ENCODE data around the gene GNAO1. TPM values are rescaled to one million over a fixed set of nuclear protein-coding genes. Genes with fewer than 3 reads are reported as not detected.
"Not testable (repeated sequence)": the region's sequence is repeated elsewhere in the genome, so short reads cannot be mapped to it uniquely, and the experiment has no call there.

The GNAO1 gene
- total and polyA plus RNA-seq, 2 donors (not counting 1 experiment from before 2014, with no cell fraction given): 0.13 to 5.1 TPM

DNA sequence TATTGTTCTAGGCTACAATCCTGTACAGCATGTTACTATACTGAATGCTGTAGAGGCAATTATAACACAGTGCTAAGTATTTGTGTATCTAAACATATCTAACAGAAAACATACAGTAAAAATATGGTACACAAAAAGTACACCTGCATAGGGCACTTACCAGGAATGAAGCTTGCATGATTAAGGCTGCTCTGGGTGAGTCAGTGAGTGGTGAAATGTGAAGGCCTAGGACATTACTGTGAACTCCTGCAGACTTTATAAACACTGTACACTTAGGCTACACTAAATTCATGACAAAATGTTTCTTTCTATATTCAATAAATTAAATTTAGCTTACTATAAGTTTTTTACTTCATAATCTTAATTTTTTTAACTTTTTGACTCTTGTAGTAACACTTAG lies 196.9 kb downstream of the GNAO1 start:
- H3K27me3 Mint-ChIP-seq: no peaks in the 10 kb centered on the region
- H3K27ac Mint-ChIP-seq: no peak overlapping the region
- no peaks in the 10 kb centered on the region for H3K27me3 ChIP-seq (replicated peaks in 1 of 4; ENCODE audit: control extremely low read depth in 1 of 4, control insufficient read depth in 3 of 4, insufficient read depth in 4 of 4, low read length in 3 of 4)
- H4K20me1 ChIP-seq (ENCODE audit: control insufficient read depth, insufficient read depth, low read length, poor library complexity, severe bottlenecking): peaks cover 42% of the 10 kb centered on the region
- TF ChIP-seq EZH2 (IDR thresholded peaks at IDR 0.05; ENCODE audit: borderline replicate concordance, insufficient read depth, low read depth, low read length, poor library complexity, severe bottlenecking) (no peak), CTCF (IDR thresholded peaks at IDR 0.05) (no peak)
- DNase-seq (no peak), ATAC-seq (ENCODE audit: low read depth) (no peak)
- no peak overlapping the region for H3K27ac ChIP-seq (ENCODE audit: low read length in 2 of 2)
- no peak overlapping the region for H3K4me2 ChIP-seq (replicated peaks; ENCODE audit: low read depth, low read length, poor library complexity, severe bottlenecking)
- H3K4me1 Mint-ChIP-seq: no peaks in the 10 kb centered on the region
- ChIA-PET POLR2A (no interaction called here), CTCF (interaction anchor here (0.5 to 0.7 kb wide), 2 partner anchors 314 to 406 kb away, joined by 3 to 5 read pairs; no protein-coding TSS in a partner anchor)
- no peaks in the 10 kb centered on the region for H3K4me1 ChIP-seq (ENCODE audit: control insufficient read depth in 2 of 2, insufficient read depth in 2 of 2, low read length in 2 of 2)
- no peak overlapping the region for H2AFZ ChIP-seq (ENCODE audit: insufficient read depth, low read depth, low read length, poor library complexity, severe bottlenecking)
- no peaks in the 10 kb centered on the region for H3K9me3 ChIP-seq (ENCODE audit: control extremely low read depth in 1 of 3, control insufficient read depth in 2 of 3, insufficient read depth in 1 of 3, low read length in 2 of 3)
- H3K9ac ChIP-seq (ENCODE audit: low read length): no peak overlapping the region
- peaks cover 13 to 79% of the 10 kb centered on the region in 2 experiments for H3K36me3 ChIP-seq (replicated peaks in 1 of 2; ENCODE audit: control extremely low read depth in 1 of 2, control insufficient read depth in 1 of 2, extremely low read depth in 1 of 2, insufficient read depth in 2 of 2, low read length in 1 of 2)
- no peak overlapping the region for H3K4me3 ChIP-seq (ENCODE audit: control extremely low read depth in 1 of 5, extremely low read depth in 1 of 5, insufficient read depth in 1 of 5, low read depth in 2 of 5, low read length in 4 of 5)
- no peak overlapping the region for H3K4me3 Mint-ChIP-seq
- peaks cover 46% of the 10 kb centered on the region for H3K79me2 ChIP-seq (ENCODE audit: control insufficient read depth, insufficient read depth, low read length)
- intact Hi-C loops (cut with micrococcal nuclease): no loop called here
- no peaks in the 10 kb centered on the region for H3K9me3 Mint-ChIP-seq (ENCODE audit: insufficient read depth)

DNA sequence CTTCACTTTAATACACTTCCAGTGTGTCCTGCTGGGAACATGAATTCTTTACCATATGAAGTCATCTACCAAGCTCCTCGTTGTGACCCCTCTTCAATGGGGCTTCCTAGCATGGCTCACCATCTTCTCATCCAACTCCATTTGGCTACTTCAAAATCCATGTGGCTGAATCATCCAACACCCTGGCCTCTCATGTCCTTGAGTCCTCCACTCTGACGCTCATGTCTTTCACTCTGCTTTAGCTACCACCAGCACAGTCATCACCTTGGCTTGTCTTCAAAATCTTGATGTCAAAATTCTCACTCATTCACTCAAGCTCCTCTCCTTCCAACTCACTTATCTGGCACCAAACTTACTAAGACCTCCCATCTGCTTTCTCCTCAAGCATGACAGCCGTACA lies 198.3 kb downstream of the GNAO1 start:
- Histone ChIP-seq H3K36me3 (replicated peaks in 1 of 2; ENCODE audit: control extremely low read depth in 1 of 2, control insufficient read depth in 1 of 2, extremely low read depth in 1 of 2, insufficient read depth in 2 of 2, low read length in 1 of 2) (peaks cover 11 to 68% of the 10 kb centered on the region in 2 experiments), H3K79me2 (ENCODE audit: control insufficient read depth, insufficient read depth, low read length) (peaks cover 33% of the 10 kb centered on the region), H3K4me2 (replicated peaks; ENCODE audit: low read depth, low read length, poor library complexity, severe bottlenecking) (no peak overlapping the region), H3K27ac (ENCODE audit: low read length in 2 of 2) (no peak overlapping the region), H3K9me3 (ENCODE audit: control extremely low read depth in 1 of 3, control insufficient read depth in 2 of 3, insufficient read depth in 1 of 3, low read length in 2 of 3) (no peaks in the 10 kb centered on the region), H4K20me1 (ENCODE audit: control insufficient read depth, insufficient read depth, low read length, poor library complexity, severe bottlenecking) (peaks cover 32% of the 10 kb centered on the region), H3K27me3 (replicated peaks in 1 of 4; ENCODE audit: control extremely low read depth in 1 of 4, control insufficient read depth in 3 of 4, insufficient read depth in 4 of 4, low read length in 3 of 4) (no peaks in the 10 kb centered on the region), H3K4me3 (ENCODE audit: control extremely low read depth in 1 of 5, extremely low read depth in 1 of 5, insufficient read depth in 1 of 5, low read depth in 2 of 5, low read length in 4 of 5) (no peak overlapping the region), H3K9ac (ENCODE audit: low read length) (no peak overlapping the region), H3K4me1 (ENCODE audit: control insufficient read depth in 2 of 2, insufficient read depth in 2 of 2, low read length in 2 of 2) (no peaks in the 10 kb centered on the region), H2AFZ (ENCODE audit: insufficient read depth, low read depth, low read length, poor library complexity, severe bottlenecking) (no peak overlapping the region)
- no peak for DNase-seq
- TF ChIP-seq EZH2 (IDR thresholded peaks at IDR 0.05; ENCODE audit: borderline replicate concordance, insufficient read depth, low read depth, low read length, poor library complexity, severe bottlenecking): no peak
- no peak for TF ChIP-seq CTCF (IDR thresholded peaks at IDR 0.05)
- intact Hi-C loops (cut with micrococcal nuclease): no loop called here
- Mint-ChIP-seq H3K4me3 (no peak overlapping the region), H3K9me3 (ENCODE audit: insufficient read depth) (no peaks in the 10 kb centered on the region), H3K27ac (no peak overlapping the region), H3K27me3 (no peaks in the 10 kb centered on the region), H3K4me1 (peaks cover 3% of the 10 kb centered on the region)
- no peak for ATAC-seq (ENCODE audit: low read depth)
- POLR2A ChIA-PET: no interaction called here
- 98% methylated on average over 3 of the region's 3 CpGs for WGBS (ENCODE audit: insufficient coverage)
- CTCF ChIA-PET: interaction anchor here (1.4 kb wide), 1 partner anchor 33 kb away, joined by 4 read pairs; no protein-coding TSS in a partner anchor

DNA sequence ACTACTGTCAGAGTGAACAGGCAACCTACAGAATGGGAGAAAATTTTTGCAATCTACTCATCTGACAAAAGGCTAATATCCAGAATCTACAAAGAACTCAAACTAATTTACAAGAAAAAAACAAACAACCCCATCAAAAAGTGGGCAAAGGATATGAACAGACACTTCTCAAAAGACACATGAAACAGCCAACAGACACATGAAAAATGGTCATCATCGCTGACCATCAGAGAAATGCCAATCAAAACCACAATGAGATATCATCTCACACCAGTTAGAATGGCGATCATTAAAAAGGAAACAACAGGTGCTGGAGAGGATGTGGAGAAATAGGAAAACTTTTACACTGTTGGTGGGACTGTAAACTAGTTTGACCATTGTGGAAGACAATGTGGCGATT lies 205.4 kb downstream of the GNAO1 start:
- POLR2A ChIA-PET; DNase-seq; H3K9ac ChIP-seq (ENCODE audit: low read length); H3K27me3 ChIP-seq (replicated peaks in 1 of 4; ENCODE audit: control extremely low read depth in 1 of 4, control insufficient read depth in 3 of 4, insufficient read depth in 4 of 4, low read length in 3 of 4); intact Hi-C loops (cut with micrococcal nuclease); H3K9me3 Mint-ChIP-seq (ENCODE audit: insufficient read depth); H3K27me3 Mint-ChIP-seq; CTCF ChIA-PET; H3K27ac ChIP-seq (ENCODE audit: low read length in 2 of 2); H2AFZ ChIP-seq (ENCODE audit: insufficient read depth, low read depth, low read length, poor library complexity, severe bottlenecking); H3K4me2 ChIP-seq (replicated peaks; ENCODE audit: low read depth, low read length, poor library complexity, severe bottlenecking); H3K27ac Mint-ChIP-seq; H3K9me3 ChIP-seq (ENCODE audit: control extremely low read depth in 1 of 3, control insufficient read depth in 2 of 3, insufficient read depth in 1 of 3, low read length in 2 of 3); H3K4me1 ChIP-seq (ENCODE audit: control insufficient read depth in 2 of 2, insufficient read depth in 2 of 2, low read length in 2 of 2); ATAC-seq (ENCODE audit: low read depth); H3K4me3 ChIP-seq (ENCODE audit: control extremely low read depth in 1 of 5, extremely low read depth in 1 of 5, insufficient read depth in 1 of 5, low read depth in 2 of 5, low read length in 4 of 5); H3K4me3 Mint-ChIP-seq: not testable (repeated sequence)
- peaks cover 16% of the 10 kb centered on the region for H3K79me2 ChIP-seq (ENCODE audit: control insufficient read depth, insufficient read depth, low read length)
- no CpG with 5 or more reads among the region's 3 CpGs for WGBS (ENCODE audit: insufficient coverage)
- peaks cover 19% of the 10 kb centered on the region for H4K20me1 ChIP-seq (ENCODE audit: control insufficient read depth, insufficient read depth, low read length, poor library complexity, severe bottlenecking)
- H3K4me1 Mint-ChIP-seq: peaks cover 11% of the 10 kb centered on the region
- peaks cover 8 to 33% of the 10 kb centered on the region in 2 experiments for H3K36me3 ChIP-seq (replicated peaks in 1 of 2; ENCODE audit: control extremely low read depth in 1 of 2, control insufficient read depth in 1 of 2, extremely low read depth in 1 of 2, insufficient read depth in 2 of 2, low read length in 1 of 2)

Data from B cell (primary cell).